ENCODE measurements around the gene DGKG.

- TF ChIP-seq CTCF (conservative IDR thresholded peaks at IDR 0.05; ENCODE audit: low read length) = no peak
- TF ChIP-seq EZH2phosphoT487 (IDR thresholded peaks at IDR 0.05; ENCODE audit: borderline replicate concordance) = no peak
These were observed 264.2 kb downstream of the DGKG start for GRCh38 chr3:186097663-186098451.
